AG10803 (cell line): ENCODE data around the gene RPS23.

Experiments used
- DNase-seq: peaks from one replicate; pipeline ENCODE4 v3.0.0; 2010; ENCODE audit warnings: low read depth
- H3K4me3 ChIP-seq: 2 replicates; pipeline ENCODE4 v1.5.1; 2011; ENCODE audit warnings: mild to moderate bottlenecking, low read length, control low read depth
- TF ChIP-seq, protein P1 (sequence below): conservative IDR thresholded peaks from 2 replicates; pipeline ENCODE4 v1.5.1; 2011; ENCODE audit warnings: mild to moderate bottlenecking, low read length, control low read depth, inconsistent platforms

The RPS23 gene

DNA sequence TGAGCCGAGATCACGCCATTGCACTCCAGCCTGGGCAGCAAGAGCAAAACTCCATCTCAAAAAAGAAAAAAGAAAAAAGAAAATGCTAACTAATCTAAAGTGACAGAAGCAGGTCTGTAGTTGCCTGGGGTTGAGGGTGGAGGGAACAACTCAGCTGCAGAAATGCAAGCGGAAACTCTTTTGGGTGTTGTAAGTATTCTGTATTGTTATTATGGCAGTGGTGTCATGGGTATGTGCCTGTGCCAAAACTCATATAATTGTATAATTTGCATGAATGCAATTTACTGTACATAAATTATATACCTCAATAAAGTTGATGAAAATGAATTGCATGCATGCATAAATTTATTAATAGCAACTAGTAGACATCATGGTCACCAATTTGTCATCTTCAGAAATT, 23.0 kb upstream of the RPS23 start:
- TF ChIP-seq, protein P1, sequence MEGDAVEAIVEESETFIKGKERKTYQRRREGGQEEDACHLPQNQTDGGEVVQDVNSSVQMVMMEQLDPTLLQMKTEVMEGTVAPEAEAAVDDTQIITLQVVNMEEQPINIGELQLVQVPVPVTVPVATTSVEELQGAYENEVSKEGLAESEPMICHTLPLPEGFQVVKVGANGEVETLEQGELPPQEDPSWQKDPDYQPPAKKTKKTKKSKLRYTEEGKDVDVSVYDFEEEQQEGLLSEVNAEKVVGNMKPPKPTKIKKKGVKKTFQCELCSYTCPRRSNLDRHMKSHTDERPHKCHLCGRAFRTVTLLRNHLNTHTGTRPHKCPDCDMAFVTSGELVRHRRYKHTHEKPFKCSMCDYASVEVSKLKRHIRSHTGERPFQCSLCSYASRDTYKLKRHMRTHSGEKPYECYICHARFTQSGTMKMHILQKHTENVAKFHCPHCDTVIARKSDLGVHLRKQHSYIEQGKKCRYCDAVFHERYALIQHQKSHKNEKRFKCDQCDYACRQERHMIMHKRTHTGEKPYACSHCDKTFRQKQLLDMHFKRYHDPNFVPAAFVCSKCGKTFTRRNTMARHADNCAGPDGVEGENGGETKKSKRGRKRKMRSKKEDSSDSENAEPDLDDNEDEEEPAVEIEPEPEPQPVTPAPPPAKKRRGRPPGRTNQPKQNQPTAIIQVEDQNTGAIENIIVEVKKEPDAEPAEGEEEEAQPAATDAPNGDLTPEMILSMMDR, result no peak
- H3K4me3 ChIP-seq, result no peak overlapping the region
- no peak for DNase-seq

DNA sequence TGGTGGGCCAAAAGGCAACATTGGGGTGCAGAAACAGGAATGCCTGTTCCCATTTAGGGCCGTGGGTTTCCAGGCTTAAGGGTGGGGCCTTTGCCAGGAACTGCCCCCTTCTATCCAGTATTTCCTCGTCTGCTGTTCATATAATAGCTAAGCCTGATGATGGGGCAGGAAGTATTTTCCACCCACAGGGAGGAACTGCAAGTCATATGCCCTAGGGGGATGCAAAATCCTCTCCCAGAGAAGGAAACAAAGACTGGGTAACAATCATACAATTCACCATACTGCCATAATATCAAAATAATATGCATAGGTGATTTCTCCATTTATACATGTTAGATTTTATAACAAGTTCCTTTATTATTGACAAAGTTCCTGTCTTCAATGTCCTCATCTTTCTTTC, 20.5 kb upstream of the RPS23 start:
- no peak overlapping the region for H3K4me3 ChIP-seq
- DNase-seq, result no peak
- TF ChIP-seq, protein P1, result no peak

DNA sequence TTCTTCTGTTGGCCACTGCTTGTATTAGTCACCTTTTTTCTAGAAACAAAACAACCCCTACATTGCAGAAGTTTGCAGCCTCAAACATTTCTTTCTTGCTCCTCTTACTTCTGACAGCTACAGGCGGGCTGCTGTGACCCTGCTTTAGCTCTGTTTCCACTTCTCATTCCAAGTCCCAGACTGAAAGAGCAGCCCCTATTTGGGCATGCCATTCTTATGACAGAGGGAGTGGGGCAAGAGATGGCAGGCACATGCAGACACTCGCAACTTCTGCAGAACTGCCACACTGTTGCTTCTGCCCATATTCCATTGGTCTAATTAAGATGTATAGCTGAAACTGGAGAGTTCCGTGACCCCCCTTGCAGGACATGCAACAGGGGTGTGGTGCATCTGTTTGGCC, 19.6 kb upstream of the RPS23 start:
- no peak overlapping the region for H3K4me3 ChIP-seq
- TF ChIP-seq, protein P1, result no peak
- DNase-seq, result no peak

DNA sequence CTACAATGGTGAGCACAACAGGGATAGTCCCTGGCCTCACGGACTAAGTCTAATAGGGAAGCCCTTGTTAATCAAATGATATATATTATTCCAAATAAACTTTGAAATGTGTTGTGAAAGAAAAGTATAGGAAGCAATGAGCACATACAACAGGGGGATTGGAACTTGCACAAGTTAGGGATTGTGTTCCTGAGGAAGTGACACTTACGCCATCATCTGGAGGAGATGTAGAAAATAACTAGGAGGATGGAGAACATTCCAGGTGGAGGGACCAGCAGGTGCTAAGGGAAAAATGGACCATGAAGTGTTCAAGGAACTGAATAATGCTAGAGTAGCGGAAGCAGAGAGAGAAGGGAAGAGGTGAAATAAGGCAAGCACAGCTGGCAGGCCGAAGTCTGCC, 18.8 kb upstream of the RPS23 start:
- H3K4me3 ChIP-seq, result no peak overlapping the region
- no peak for DNase-seq
- TF ChIP-seq, protein P1, result no peak

DNA sequence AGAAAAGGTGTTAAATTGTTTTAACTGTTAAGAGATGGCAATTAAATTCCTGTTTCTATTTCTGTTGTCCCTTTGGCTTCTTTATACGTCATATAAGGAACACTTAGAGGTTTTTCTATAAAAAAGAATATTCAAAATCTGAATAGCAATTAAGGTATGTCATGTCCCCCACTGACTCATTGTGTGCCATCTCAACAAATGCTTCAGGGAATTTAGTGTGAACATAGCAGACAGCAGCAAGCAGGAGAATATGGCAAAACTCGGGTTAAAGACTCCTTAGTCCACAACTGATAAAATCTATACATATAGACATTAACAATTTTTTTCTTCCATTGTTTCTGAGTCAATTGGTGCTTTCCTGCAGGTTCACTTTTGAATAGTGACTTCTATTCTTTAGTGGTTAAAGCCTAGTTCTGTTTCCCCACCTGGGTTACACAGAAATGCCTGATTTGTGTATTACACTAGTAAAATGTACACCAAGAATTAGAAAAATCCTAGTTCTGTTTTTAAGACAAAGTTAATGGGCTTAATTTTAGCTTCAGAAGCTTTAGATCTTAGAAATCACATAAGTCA, 17.9 kb upstream of the RPS23 start:
- DNase-seq, result no peak
- TF ChIP-seq, protein P1, result no peak
- no peak overlapping the region for H3K4me3 ChIP-seq

DNA sequence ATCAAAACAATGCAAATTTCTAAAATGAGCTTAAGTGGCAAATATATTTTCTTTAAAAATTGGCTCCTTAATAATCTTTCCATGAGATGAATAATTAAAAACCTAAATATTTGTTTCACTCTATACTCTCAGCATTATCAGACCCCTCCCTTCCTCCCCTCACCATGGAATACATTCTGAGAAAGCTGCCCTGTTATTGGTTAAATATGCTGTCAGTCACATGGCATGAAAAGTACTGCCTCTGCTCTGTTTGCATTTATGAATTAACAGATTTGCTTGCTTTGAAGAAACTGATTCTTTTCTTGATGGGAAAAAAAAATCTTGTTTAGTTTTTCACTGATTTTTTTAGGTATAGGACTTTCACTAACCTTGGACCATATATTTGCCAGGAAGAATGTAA, 17.0 kb upstream of the RPS23 start:
- no peak for DNase-seq
- TF ChIP-seq, protein P1, result no peak
- no peak overlapping the region for H3K4me3 ChIP-seq

DNA sequence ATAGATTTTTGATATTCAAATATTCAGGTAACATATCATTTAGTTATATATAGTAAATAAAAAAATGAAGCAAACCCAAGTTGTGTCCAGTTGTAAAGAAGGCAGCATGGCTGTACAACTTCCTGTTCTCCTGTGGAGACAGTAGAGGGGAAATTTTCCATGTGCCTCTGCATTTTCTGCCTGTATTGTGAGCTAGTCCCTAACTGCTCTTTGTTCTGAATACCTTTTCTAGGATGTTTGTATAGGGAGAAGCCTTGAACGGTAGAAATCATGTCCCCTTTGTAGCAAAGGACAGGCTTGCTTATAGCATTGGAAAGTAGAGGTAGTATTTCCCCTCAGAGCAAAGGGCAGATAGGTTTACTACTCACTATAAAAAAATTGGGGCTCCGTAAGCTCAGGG, 13.3 kb upstream of the RPS23 start:
- TF ChIP-seq, protein P1, result no peak
- no peak for DNase-seq
- H3K4me3 ChIP-seq, result no peak overlapping the region
